ENCODE results near the gene FLT3.

- TF ChIP-seq EP300 (IDR thresholded peaks at IDR 0.05) (no peak), CTCF (IDR thresholded peaks at IDR 0.05) (no peak), POLR2A (IDR thresholded peaks at IDR 0.05) (no peak)
These were observed 133.7 kb downstream of the FLT3 start for GRCh38 chr13:27966641-27967202.
